UCSD-AML1 (cell line): ENCODE data around the gene ABCC10.
"Not testable (repeated sequence)": the region's sequence is repeated elsewhere in the genome, so short reads cannot be mapped to it uniquely, and the experiment has no call there.

Experiments
- DNase-seq: peaks from one replicate; lab custom pipeline; 2025; ENCODE audit not compliant: unreplicated experiment; lab: John Stamatoyannopoulos, UW

Gene ABCC10

DNA sequence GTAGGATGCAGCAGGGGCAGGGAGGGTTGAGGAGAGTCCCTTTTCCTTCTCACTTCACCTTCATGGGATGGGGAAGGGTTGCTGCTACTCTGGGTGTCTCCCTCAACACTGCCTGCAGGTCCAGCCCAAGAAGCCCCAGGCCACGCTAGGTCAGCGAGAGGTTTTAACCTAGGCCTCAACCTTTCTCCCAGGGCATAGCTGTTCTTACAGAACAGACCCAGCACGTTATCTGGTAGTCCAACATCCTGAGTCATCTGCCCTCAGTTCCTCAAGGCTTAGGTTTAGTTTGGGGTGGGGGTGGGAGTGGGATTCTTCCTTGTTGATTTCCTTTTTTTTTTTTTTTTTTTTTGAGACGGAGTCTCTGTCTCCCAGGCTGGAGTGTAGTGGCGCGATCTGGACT lies 67.0 kb downstream of the ABCC10 start:
- DNase-seq: no peak

DNA sequence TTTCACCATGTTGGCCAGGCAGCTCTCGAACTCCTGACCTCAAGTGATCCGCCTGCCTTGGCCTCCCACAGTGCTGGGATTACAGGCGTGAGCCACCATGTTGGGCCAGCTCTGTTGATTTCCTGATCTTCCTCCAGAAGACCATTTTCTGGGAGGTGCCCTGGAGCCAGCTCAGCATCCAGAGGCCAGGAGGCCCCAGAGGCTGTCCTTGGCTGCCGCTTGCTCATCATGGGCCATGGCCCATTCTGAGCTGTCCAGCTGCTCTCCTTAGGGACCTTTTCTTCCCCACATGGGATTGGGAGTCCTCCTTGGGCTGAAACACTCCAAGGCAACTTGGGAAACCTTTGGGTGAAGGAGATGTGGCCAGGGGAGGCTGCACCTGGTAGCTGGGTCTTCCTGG lies 67.4 kb downstream of the ABCC10 start:
- no peak for DNase-seq

DNA sequence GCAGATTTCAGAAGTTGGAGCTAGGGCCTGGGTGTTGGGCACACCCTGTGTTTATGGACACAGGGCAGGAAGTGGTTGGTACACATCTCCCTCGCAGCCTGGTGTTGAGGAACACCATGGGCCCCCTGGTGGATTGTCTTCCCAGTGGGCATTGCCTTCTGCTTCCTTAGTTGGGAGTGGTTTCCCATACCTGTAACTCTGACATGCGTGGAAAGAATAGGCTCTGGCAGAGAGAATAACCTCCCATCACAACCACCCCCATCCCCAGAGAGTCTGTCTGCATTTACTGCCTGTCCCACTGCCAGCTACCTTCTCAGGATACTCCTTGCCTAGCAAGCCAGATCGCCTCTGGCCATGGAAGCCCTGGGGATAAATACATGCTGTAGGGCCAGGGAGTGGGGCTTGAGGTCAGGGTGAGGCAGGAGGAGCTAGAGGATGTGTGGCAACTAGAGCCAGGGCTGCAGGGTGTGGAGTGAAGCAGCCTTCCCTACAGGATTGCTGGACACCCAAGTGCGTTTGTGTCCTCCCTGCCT lies 68.1 kb downstream of the ABCC10 start:
- DNase-seq: peak; percentile 31

DNA sequence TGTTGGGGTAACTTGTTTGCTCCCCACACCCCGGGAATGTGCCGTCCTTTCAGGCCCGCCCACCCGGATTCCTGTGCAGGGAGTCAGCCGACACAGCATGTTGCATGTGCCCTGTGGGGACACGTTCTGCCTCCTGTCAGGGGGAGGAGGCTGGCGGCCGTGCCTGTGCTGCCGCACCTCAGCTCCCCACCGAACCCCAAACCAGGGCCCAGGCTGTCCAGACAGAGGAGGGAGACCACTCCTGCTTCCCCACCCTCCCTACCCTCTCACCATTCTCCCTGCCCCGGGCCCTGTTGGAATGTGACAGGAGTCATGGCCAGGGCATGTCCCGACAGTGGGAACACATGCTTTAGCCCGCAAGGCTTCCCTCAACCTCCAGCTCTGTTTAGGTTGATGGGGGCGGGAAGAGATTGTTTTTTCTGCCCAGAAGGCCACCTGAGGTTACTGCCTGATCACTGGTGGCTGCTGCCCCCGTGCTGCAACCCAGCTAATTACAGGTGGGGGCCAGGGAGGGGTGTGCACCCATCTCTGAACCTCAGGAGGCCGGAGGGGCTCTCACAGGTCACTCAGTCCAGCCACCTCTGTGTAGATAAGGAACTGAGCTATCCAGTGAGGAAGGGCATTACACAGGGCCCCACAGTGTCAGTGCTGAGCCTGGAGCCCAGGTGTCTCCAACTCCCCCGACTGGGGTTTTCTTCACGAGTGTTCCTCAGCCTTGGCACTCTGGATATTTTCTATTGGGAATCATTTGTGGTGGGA lies 69.2 kb downstream of the ABCC10 start:
- no peak for DNase-seq

DNA sequence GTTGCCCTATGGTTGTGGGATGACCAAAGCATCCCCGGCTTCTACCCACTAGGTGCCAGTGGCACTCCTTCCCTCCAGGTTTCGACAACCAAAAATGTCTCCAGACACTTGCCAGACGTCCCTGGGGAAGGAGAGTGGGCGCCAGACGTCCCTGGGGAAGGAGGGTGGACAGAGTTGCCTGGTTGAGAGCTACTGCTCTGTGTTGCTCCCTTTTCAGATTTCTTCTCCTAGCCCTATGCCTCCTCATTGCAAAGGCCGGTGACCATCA lies 69.7 kb downstream of the ABCC10 start:
- no peak for DNase-seq

DNA sequence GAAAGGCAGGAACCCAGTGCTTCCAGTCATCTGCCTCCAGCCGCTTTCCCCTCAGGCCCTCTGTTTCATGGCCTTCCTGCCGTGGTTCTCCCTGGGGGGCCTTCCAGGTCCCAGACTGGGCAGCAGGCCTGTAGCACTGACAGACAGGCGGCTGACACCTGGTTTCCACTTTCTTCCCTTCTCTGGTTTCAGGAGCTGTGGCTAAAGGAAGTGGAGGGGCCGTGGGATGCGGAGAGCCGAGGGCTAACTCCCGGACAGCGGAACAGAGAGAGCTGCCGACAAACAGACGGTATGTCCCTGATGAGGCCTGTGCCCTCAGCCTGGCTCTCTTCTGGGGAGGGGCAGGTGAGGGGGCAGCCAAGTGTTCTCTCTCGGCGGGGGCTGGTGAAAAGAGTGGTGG lies 70.3 kb downstream of the ABCC10 start:
- DNase-seq: no peak

DNA sequence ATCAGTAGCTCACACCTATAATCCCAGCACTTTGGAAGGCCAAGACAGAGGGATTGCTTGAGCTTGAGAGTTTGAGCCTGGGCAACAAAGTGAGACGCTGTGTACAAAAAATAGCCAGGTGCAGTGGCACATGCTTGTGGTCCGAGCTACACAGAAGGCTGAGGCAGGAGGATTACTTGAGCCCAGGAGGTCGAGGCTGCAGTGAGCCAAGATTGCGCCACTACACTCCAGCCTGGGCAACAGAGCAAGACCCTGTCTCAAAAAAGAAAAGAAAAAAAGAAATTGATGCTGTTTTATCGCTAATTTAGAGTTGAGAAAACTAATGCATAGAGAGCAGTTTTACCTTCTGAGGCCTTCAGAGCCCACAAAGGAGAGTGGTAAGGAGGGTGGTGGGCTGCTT lies 71.0 kb downstream of the ABCC10 start:
- DNase-seq: not testable (repeated sequence)

DNA sequence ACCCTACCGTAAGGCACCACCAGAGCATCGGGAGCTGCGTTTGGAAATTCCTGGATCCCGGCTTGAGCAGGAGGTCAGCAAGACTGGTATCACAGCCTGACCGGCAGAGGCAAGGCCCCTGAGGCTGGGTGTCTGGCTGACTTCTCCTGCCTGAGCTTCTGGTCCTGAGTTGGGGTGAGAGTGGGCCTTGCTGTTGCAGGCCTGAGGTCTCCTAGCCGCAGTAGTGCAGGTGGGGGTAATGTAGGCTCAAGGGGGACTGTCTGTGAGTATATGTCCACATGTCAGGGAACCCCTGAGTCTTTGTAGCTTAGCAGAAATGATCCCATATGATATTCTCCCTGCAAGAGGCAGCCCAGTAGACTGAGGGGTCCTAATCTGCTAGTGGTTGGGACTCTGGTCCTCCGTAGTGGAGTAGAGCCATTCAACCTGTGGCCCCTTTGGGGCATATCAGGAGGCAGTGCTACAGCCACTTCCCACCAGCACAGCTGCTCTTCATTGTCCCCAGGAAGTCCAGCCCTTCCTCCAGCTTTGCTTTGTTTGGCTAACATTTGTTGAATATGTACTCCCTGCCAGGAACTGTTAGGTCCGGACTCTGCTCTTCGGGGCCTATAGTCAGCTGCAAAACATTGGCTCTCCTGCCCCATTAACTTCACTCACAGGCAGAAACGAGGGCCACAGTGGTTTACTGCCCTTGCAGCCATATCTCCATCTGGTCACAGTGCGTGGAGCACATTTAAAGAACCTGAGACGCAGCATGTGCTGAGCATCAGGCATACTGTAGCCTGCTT lies 71.9 kb downstream of the ABCC10 start:
- no peak for DNase-seq
